GM19468 (cell line): ENCODE data around the gene KCNIP3.

Source experiments
- ATAC-seq: cut with Tn5 transposase; IDR thresholded peaks from one replicate; pipeline ENCODE4 v1.9.1; 2021; ENCODE audit warnings: mild to moderate bottlenecking, moderate library complexity, moderate number of reproducible peaks; ENCODE audit not compliant: unreplicated experiment; ENCODE audit errors: extremely low read depth

The KCNIP3 gene

DNA sequence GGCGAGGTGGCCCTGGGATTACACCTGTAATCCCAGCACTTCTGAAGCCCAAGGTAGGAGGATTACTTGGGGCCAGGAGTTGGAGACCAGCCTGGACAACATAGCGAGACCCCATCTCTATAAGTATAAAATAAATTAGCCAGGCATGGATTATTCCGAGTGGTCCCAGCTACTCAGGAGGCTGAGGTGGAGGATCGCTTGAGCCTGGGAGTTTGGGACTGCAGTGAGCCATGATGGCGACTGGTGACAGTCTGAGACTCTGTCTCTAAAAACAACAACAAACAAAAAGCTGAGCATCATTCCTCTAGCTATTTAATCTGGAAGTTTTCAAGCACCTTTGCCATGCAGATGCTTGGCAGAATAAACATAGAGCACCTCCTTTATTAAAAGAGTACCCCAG is 83.6 kb downstream of the KCNIP3 start:
- no peak for ATAC-seq

DNA sequence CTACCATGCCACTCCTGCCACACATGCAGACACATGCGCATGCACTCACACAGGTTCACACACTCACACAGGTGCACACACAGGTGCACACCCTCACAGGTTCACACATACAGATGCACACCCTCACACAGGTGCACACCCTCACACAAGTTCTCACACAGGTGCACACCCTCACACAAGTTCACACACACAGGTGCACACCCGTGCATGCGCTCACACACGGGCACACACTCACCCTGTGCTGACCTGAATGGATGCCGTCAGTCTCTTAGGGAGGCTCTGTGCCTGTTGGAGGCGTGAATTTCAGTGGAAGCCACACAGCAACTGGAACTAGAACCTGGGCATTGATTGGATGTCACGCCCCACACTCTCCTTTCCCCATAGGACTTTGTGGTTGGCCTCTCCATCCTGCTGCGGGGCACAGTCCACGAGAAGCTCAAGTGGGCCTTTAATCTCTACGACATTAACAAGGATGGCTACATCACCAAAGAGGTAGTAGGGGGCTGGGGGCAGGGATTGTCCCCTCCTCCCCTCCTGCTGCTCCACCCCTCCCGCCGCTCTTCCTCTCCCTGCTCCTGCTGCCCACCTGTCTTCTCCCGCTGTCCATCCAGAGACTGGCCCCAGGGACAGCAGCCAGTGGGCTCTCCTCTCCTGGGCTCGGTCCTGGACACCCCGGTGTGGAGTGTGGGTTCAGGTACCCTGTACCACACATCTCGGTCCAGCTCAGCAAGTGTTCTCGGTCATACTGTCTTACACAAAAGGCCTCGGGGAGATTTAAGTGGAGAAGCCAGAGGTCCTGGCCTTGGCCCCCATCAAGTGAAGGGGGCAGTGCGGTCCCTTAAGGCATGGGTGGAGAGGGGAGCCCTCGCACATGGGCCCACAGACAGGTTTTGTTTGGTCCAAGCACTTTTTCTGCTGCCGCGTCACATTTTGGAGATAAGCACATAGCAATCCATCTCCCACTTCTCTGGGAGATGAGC is 84.4 kb downstream of the KCNIP3 start:
- ATAC-seq: no peak

DNA sequence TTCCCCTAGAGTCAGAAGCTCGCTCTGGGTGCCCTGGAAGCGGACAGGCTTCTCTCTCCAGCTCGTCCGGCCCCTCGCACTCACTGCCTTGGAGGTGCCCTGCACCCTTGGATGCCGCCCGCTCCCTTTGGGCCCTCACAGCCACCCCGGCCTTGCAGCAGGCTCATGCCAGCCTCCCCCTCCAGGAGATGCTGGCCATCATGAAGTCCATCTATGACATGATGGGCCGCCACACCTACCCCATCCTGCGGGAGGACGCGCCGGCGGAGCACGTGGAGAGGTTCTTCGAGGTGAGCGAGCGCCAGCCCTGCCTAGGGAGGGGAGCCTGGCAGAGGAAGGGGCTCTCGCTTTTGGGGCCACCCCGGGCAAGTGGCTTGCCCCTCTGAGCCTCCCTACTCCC is 85.0 kb downstream of the KCNIP3 start:
- ATAC-seq: no peak

DNA sequence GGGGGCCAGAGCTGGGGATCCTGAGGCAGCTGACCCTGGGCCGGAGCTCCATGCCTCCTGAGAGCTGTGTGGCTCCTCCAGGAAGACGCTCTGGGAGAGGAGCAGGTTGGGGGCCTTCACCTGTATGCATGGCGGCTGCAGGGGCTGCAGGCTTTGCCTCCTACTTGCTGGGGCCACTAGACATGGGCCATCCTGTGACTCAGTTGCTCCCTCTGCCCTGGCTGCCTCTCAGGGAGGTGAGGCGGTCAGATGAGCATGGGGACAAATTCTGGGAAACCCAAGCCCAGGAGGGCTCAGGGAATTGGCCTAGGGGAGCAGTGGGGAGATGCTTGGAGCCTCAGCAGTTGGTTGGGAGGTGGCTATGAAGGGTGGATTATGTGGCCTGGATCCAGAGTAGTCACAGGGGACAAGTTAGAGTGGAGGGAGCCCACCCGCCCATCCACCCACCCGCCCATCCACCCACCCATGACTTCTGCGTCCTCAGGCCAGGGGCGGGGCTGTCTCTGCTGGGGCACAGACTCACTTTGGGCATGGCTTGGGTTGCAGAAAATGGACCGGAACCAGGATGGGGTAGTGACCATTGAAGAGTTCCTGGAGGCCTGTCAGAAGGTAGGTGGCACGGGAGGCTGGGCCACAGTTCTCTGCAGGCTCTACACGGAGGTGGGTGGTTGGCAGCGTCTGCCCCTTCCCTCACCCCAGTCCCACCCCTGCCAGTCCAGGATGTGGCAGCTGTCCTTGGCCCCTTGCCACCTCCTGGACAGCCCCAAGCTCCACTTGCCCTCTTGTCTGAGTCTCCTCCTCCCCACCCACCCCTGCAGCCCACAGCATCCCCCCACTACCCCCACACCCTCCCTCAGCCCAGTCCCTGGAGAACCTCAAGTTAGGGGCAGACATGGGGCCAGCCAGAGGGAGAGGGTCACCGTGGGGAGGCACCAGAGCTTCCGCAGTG is 85.8 kb downstream of the KCNIP3 start:
- no peak for ATAC-seq

DNA sequence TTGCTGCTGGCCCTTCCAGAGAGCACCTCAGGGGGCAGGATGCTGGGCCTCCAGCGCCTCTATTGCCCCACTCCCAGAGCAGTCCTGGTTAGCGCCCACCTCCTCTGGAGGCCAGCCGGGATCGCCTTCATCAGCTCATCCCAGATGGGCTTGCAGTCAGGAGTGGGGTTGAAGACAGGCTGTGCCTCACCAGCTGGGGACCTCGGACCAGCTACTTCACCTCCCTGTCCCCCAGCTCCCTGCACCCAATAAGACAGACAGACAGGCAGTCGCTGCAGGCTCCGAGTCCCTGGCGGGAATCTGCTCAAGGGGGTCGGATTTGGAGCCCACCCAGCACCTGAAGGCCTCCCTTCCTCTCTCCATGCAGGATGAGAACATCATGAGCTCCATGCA is 86.5 kb downstream of the KCNIP3 start:
- no peak for ATAC-seq

DNA sequence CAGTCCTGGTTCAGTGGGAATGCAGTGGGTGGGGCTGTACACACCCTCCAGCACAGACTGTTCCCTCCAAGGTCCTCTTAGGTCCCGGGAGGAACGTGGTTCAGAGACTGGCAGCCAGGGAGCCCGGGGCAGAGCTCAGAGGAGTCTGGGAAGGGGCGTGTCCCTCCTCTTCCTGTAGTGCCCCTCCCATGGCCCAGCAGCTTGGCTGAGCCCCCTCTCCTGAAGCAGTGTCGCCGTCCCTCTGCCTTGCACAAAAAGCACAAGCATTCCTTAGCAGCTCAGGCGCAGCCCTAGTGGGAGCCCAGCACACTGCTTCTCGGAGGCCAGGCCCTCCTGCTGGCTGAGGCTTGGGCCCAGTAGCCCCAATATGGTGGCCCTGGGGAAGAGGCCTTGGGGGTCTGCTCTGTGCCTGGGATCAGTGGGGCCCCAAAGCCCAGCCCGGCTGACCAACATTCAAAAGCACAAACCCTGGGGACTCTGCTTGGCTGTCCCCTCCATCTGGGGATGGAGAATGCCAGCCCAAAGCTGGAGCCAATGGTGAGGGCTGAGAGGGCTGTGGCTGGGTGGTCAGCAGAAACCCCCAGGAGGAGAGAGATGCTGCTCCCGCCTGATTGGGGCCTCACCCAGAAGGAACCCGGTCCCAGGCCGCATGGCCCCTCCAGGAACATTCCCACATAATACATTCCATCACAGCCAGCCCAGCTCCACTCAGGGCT is 87.9 kb downstream of the KCNIP3 start:
- ATAC-seq: no peak

DNA sequence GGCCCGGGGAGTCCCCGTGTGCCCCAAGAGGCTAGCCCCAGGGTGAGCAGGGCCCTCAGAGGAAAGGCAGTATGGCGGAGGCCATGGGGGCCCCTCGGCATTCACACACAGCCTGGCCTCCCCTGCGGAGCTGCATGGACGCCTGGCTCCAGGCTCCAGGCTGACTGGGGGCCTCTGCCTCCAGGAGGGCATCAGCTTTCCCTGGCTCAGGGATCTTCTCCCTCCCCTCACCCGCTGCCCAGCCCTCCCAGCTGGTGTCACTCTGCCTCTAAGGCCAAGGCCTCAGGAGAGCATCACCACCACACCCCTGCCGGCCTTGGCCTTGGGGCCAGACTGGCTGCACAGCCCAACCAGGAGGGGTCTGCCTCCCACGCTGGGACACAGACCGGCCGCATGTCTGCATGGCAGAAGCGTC is 88.4 kb downstream of the KCNIP3 start:
- no peak for ATAC-seq

DNA sequence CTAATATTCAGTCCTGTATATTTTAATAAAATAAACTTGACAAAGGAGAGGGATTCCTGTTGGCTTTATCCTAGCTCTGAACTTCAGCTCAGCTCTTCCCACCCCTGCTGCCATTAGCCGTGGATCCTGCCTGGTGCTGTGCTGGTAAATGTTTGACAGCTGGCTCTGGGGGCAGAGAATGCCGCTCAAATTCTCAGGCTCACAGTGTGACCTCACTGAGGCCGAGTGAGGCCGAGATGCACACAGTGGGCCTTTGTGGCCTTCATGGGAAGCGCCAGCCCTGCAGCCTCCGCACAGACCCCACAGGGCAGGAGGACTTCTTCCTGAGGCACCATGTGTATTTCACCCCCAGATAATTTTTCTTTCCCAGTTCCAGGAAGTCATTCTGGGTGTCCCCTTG is 88.9 kb downstream of the KCNIP3 start:
- ATAC-seq: no peak

DNA sequence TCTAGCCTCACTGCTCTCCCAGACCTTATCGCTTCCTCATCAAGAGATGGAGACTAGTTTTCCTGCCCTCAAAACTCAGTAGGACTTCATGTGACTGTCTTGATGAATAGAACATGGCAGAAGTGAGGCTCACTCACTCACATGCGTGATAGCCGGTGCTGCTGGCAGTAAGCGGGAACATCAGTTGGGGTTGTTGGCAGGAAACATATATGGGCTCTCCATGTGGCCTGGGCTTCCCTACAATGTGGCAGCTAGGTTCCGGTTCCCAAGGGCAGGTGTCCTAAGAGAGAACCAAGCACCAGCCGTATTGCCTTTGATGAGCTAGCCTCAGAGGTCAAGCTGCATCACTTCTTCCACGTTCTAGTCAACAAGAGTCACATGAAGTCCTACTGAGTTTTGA is 90.2 kb downstream of the KCNIP3 start:
- ATAC-seq: no peak

DNA sequence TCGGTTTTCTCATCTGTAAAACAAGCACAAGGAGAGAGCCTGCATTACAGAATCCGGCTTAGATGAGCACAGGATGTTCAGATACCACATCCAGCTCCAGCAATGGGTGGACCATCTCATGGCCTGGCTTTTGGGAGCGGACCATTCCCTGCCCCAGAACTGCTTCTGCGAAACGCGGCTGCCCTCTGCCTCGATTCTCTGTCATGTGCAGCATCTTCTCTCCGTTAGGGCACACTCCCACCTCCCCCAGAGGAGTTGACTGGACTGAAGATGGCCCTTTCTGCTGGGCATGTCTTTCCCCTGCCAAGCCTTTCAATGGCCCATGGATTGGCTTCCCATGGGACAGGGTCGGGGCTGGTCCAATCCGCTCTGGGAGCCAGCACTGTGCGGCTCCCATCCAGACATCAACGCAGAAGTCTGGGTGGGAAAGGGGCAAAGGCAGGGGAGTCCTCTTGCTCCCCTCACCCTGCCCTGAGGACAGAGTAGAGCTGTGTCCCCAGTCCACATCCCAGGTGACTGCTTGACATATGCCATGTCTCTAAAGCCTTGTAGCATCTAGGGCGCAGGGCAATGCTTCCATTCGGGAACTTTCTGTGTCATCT is 91.0 kb downstream of the KCNIP3 start:
- ATAC-seq: no peak

DNA sequence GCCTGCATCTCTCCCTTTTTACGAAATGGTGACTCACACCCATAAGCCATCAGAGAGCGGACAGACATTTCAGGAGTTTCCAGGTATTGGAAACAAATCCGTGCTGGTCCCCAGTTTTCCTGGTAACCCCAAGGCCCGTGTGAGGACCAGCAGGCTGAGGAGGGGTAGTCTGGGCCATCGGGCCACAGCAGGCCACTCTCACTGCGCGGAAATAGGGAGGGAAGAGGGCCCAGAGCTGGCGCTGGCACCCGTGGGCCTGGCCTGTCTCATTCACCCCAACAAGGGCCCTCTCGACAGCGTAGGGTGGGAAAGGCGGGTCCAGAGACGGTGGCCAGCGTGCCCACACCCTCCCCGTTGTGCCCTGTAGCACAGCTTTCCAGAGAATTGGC is 91.7 kb downstream of the KCNIP3 start:
- ATAC-seq: no peak

DNA sequence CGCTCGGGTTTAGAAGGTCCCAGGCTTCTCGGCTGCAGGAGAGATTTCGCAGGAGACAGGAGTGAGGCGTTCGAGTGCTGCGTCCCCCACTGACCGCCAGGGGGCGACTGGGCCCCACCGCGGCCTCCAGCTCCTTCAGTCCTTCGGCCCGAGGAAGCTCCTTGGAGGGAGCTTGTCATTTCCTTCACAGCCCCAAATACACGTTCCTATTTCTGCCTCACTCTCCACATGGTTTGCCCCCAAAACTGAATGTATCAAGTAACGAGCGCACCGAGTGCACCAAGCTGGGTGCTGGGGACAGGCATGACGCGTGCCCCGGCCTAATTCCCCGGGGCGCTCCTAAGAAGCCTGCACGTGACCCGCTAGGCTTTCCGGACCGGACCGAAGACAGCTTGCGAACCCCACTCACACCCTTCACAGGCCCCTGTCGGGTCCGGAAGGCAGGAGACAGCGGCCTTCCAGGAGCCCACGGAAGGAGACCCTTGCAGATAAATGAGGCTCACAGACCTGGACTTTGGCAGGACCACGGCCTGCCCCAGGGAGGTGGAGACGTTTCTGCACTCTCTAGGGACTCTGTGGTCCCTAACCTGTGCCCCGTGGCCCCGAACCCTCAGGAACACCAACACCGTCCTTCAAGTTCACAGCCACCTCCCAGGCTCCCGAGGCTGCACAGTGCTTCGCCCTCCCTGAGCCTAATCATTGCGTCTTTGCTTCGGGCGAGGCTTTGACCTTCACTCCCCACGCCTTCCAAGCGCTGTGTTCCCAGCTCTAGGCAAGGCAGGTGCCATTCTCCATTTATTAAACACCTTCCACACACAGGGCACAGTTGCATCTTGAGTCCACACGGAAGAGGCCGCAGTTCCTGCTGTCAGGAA is 92.3 kb downstream of the KCNIP3 start:
- ATAC-seq: no peak

DNA sequence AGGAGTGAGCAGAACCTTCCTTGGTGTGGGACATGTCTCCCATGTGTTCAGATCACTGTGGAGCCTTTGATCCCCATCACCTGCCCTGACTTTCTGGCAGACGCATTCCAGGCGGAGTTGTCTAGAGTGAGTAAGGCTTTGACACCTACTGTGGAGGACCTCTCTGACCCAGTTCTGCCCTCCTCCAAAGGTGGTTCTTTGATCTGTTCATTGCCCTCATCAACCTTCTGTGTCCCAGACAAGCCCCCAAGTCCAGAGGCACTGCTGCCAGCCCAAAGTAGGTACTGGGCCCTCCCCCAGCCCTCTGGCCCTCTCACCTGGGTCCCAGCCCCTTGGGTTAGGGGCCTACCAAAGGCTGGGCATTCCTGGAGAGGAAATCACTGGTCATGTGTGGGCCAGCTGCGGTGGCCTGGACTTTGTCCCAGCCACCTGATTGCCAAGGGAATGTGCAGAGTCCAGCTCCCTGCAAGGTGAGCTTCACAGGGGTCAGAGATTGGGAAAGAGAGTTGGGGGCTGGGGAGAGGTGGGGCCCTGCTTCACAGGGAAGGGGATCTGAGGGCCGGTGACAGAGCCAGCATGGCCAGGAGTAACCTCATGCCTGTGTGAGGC is 93.2 kb downstream of the KCNIP3 start:
- no peak for ATAC-seq

DNA sequence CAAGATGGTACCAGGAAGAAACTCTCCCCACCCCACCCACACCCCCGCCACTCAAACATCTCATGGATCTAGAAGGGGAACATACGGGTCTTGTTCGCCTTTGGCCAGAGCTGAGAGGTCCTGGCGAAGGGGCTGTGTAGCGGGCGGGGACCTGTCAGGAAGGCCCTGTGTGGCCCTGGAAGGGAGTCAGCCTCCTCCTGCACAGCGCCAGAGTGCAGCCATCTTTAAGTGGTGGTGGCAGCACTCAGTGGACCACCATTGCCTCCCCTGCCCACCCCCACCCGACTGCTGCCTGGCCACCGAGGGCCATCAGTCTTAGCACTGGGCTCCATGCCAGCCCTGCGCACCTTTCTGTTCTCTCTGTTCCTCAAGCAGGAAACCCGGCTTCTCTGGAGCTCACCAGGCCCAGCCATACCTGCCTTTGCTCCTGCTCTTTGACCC is 93.8 kb downstream of the KCNIP3 start:
- no peak for ATAC-seq

DNA sequence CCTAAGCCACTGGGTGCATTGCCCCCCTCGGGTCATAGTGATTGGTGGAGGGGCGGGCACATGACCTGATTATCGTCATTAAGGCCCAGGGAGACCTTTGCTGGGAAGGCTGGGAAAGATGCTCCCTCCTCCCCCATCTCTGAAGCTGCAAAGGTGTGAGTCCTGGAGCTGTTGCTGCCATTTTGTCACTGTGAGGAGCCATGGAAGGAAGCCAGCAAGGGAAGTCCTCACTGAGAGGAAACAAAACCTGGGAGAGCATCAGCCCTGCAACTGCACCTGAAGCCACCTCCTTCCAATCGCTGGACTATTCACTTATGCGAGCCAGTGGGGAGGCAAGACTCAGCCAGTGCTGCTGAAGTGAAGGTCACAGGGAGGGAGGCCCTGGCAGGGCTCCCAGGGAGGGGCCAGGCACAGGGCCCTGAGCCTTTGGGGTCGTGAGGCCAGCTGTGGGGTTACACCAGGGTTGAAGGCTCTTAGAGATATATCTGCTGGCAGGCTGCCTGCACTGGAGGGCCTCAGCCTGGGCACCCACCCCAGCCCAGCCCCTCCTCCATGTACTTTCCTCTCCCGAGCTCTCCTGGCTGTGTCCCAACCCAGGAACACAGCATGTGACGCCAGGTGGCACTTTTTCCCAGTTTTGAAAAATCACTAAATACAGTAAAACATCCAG is 94.6 kb downstream of the KCNIP3 start:
- ATAC-seq: no peak

DNA sequence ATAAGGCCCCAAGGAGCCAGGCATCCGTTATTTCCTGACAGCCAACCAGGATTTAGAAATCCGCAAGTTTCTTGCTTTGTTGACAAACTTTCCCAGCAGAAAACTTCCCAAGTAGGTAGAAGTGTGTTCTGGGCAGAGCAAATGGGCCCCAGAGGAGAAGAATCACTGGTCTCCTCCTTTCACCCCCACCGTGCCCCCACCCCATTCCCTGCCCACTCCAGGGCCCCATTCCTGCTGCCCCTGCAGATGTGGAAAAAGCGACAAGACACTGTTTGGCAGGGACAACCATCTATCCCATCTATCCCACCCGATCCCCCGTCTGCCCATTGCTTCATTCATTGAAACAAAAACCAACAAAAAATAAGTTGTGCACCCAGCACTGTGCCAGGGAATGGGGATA is 95.2 kb downstream of the KCNIP3 start:
- no peak for ATAC-seq

DNA sequence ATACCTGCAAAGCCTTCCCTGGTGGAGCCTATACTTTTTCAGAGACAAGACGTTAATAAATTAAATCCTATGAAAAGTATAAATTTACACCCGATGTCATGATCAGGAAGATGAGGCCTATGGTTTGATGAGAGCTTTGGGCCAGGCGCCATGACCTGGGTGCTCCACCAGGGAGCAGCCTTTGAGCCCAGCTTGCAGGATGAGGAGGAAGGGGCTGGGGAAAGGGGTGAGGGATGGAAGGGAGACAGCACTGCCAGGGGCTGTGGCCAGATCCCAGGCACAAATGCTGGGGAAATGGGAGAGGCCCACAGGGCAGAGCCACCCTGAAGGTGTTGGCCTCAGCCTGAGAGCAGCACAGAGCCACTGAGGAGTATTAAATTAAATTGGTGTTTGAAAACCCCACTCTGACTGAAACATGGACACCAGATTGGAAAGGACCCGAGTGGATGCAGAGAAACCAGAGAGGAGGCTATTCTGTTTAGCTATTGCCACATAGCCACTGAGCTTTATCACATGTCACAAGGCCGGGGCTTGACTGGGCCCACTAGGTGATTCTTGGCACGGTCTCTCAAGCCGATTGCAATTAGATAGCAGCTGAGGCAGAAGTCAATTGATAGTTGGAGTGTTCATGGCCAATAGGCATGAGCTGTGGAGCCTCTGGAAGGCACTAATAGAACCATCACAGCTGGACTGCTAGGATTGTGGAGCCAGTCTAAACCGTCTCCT is 95.7 kb downstream of the KCNIP3 start:
- no peak for ATAC-seq
